Measurements from ENCODE around the gene CNOT9.

CNOT9 gene

GRCh38 chr2:218578272-218578877, 9.7 kb downstream of the CNOT9 start:
- DNase-seq, result no peak

DNA sequence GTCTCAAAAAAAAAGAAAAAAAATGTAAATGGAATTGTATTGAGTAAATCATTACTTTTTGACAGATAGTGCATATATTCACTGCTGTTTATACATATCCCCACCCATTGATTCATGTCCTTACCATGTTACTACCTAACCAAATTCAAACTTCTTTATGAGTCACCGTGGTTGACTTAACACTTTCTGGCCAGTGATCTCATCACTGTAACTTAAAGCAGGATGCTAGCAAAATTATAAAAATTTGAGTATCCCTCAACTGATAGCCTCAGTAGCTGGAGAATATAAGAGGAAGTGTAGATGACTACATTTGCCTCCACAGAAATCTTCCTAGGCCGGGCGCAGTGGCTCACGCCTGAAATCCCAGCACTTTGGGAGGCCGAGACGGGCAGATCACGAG, 13.4 kb downstream of the CNOT9 start:
- DNase-seq, result peak; percentile 64

DNA sequence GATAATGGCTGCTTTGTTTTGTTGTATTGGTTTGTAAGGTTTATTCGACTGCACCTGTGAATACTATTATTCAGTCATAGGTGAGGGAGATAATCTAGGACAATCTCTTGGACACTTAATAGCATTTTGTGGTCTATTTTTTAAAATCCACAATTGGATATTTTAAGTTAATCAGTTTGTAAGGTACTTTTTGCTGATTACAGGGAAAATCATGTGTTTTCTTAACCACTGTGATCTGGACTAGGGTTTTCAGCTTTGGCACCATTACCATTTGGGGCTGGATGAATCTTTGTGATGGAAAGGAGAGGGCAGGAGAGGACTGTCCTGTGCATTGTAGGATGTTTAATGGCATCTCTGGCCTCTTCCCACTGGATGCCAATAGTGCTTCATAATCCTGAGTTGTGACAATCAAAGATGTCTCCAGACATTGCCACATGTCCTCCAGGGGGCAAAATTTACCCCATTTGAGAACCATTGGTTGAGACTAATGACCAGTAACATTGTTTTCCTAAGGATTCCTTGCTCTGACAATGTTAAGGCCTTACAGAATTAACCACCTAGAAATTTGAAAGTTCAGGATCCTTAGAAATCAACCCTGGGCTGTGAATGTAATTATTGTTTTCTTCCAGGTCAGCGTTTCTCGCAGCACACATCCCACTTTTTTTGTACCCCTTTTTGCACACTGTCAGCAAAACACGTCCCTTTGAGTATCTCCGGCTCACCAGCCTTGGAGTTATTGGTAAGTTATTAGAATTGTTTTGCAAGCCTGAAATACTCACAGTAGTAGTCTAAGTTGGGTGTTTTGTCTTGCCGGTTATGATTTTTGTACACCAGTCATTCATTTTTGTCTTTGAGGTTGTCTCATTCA, 15.6 kb downstream of the CNOT9 start:
- DNase-seq, result no peak

DNA sequence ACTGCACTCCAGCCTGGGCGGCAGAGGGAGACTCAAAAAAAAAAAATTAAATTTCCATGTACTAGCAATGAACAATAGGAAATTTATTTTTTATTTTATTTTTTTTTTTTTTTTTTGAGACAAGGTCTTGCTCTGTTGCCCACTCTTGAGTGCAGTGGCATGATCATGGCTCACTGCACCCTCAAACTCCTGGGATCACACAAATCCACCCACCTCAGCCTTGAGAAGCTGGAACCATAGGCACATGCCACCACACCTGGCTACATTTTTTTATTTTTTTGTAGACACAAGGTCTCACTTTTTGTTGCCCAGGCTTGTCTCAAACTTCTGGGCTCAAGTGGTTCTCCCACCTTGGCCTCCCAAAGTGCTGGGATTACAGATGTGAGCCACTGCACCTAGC, 16.9 kb downstream of the CNOT9 start:
- DNase-seq, result no peak

- DNase-seq, result no peak
Observed at GRCh38 chr2:218605432-218605831, 36.8 kb downstream of the CNOT9 start.

DNA sequence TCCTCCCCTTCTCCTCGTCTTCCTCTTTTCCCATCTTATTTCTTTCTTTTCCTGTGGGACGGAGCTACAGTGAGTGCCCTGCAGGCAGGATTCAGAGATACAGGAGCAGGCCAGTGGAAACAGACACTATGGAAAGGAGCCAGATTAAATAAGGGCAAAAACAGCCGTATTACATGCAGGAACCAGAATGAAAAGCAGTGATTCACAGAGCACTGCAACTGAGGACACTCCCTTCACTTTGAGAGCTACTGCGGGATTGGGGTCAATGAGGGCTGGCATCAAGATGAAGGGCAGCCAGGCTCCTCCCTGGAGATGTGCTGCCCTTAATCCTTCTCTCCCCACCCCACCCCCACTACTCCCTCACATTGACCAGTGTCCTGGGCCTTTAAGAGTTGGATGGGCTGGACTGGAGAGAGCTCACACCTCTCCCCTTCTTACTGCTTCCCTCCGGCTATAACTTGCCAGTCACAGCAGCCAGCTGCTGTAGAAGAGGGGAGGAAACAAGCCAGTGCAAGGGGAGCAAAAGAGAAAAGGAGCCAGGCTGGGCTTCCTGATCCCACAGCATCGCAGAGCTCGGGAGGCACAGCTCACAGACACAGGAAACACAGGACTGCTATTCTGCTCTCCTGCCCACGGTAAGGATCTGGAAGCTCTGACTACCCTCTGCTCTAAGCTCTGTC, 38.9 kb downstream of the CNOT9 start, which contains the start of gene PLCD4:
Gene PLCD4, plus strand, starts transcription at position 464 of the 680 bp plus-strand sequence. CDS start 7,841 bp downstream, outside the sequence.
- no peak for DNase-seq

DNA sequence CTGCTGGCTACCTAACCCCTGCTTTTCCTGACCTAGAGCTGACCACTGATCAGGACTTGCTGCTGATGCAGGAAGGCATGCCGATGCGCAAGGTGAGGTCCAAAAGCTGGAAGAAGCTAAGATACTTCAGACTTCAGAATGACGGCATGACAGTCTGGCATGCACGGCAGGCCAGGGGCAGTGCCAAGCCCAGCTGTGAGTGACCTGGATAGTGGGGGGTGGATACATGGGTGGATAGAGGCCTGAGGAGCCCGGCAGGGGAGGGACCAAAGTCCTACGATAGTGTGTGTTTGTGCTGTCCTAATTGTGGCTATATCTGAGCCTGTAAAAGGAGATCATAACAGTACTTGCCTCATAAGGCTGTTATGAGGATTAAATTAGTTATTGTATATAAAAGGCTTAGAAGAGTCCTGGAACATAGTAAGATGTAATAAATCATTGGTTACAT, 47.3 kb downstream of the CNOT9 start:
- DNase-seq, result no peak

DNA sequence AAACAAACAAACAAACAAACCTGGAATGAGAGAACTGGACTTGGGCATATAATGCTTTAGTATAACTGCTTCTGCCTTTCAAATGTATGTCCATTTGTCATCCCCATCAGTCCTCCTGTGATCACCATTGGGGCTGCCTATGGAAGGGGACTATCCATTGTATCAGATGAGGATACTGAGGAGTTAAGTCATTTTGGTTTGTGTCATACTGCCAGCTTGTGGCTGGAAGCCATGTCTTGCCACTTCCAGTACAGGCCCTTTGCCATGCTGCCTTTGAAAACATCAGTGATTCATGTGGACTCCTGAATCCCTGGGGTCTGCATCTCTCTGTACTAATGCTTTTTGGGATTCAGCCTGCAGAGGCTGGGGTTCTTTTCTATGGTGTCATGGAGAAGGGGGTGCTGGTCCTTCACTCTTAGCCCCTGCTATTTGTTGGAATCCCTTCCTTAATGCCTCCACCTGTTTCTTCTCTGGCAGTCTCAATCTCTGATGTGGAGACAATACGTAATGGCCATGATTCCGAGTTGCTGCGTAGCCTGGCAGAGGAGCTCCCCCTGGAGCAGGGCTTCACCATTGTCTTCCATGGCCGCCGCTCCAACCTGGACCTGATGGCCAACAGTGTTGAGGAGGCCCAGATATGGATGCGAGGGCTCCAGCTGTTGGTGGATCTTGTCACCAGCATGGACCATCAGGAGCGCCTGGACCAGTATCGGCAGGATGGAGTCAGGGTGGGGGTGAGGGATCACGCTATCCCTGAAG, 49.6 kb downstream of the CNOT9 start:
- DNase-seq, result no peak

GRCh38 chr2:218621007-218621406, 52.4 kb downstream of the CNOT9 start:
- DNase-seq, result no peak

GRCh38 chr2:218622606-218623365, 54.1 kb downstream of the CNOT9 start:
- DNase-seq, result no peak

DNA sequence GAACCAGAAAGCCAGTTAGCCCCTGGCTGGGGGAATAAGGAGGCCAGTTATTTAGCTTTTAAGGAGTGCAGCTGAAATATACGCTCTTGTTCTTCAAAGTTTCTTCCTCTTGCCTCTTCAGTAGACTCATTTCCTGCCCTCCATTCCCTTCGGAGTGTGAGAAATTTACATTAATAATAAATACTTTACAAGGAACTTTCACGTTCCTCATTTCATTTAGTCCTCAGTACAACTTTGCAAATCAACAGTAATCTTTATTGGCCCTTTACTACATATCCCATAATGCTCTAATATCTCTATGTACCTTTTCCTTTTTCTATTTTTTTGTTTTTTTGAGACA, 54.7 kb downstream of the CNOT9 start:
- DNase-seq, result no peak

- DNase-seq, result no peak
Observed at GRCh38 chr2:218626369-218626768, 57.7 kb downstream of the CNOT9 start.

DNA sequence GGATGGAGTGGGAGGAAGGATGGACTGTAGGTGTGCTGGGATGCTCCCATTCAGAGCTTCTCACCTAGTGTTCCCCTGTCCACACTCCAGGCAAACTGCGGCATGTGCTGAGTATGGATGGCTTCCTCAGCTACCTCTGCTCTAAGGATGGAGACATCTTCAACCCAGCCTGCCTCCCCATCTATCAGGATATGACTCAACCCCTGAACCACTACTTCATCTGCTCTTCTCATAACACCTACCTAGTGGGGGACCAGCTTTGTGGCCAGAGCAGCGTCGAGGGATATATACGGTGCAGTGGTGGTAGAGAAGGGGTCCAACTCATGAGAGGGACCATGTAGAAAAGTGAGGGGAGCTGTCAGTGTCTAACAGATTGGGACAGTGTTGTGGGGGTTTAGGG, 59.3 kb downstream of the CNOT9 start:
- DNase-seq, result no peak

DNA sequence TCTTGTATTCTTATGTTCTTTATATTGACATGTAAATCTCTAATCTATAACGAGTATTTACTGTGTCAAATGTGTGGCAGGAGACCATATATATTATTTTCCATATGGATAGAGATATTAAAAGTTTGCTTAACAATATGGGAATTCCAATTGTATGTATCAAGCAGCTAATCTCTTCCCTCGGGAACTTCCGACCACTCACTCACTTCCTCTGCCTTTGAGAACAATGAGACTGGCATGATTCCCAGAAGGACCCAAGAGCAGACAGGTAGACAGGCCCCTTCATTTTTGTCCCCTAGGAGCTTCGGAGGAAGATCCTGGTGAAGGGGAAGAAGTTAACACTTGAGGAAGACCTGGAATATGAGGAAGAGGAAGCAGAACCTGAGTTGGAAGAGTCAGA, 63.2 kb downstream of the CNOT9 start:
- no peak for DNase-seq

GRCh38 chr2:218635719-218636118, 67.1 kb downstream of the CNOT9 start:
- no peak for DNase-seq

- DNase-seq, result no peak
Observed at GRCh38 chr2:218638372-218638771, 69.7 kb downstream of the CNOT9 start.

DNA sequence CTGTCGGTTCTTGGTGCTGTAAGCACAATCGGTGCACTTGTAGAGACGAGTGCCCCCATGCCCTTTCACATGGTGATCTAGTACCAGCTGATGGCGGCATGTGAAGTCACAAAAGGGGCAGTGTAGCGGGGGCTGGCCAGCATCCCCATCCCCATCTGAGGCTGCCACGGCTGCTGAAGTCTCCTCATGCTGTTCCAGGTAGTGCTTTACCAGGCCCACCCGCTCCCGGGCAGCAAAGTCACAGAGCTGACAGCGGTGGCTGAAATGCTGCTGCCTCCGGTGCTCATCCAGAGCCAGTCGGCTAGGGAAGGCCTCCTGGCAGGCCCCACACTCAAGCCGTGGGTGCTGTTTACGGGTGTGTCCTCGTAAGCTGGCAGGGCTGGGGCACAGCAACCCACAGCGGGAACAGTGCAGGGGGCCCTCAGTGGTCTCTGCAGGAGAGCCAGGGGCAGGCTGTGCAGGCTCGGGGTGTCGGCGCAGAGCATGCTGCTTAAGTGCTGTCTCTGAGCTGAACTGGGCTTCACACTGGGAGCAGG, 73.5 kb downstream of the CNOT9 start:
- DNase-seq, result no peak

- DNase-seq, result no peak
Observed at GRCh38 chr2:218642786-218643185, 74.1 kb downstream of the CNOT9 start.

DNA sequence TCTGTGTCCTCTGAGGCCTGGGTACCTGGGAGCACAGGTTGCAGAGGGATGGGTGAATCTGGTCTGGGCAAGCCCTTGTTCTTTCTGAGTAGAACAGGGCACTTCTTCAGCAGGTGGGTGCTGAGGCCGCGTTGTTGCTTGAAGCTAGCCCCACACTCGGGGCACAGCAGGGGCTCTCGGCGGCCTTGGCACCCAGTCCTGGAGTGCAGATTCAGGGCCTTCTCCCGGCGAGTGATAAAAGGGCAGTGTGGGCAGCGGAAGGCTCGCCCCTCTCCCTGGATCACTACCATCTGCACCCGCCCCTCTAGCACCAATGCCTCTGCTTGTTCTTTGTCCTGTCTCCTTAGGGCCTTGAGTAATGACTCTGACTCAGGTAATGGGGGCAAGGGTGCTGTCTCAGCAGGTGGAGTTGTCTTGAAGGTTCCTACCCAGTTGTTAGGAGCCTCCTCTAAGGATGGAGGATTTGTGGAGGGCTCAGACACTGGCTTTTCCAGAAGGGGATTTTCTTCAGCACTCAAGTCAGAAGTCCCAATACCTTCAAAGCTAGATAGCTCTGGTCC, 75.2 kb downstream of the CNOT9 start:
- DNase-seq, result no peak

GRCh38 chr2:218644721-218645120, 76.1 kb downstream of the CNOT9 start:
- no peak for DNase-seq

- DNase-seq, result no peak
Observed at GRCh38 chr2:218645126-218645525, 76.5 kb downstream of the CNOT9 start.

Measured in MV-4-11 (cell line).